K562 (cell line): ENCODE data around the gene FGGY. TPM values are rescaled to one million over a fixed set of nuclear protein-coding genes. Genes with fewer than 3 reads are reported as not detected.

Source experiments
- ATAC-seq: fragments of 200-7000 bp; cut with Tn5 transposase; 3 replicates; pipeline ENCODE4 v1.9.1; 2020; ENCODE audit warnings: moderate library complexity
- BruUV-seq: library from RNA; stranded (reverse); fragments of 400-500 nt; replicated peaks from 2 replicates; lab custom pipeline; 2021; lab: Mats Ljungman, UMichigan
- CTCF ChIA-PET: fragments of 300-600 bp; formaldehyde crosslinking; extraction: SDS; loops from one replicate; lab custom pipeline; 2021; ENCODE audit warnings: low intra/inter-chr PET ratio; lab: Yijun Ruan, JAX
- POLR2A ChIA-PET: fragments of 300-600, 350-650 bp; sonication (Branson Sonifier 250); formaldehyde crosslinking; extraction: SDS; loops from one replicate; lab custom pipeline; 2021; ENCODE audit warnings: antibody characterized with exemption, inconsistent platforms; lab: Yijun Ruan, JAX
- DNase-seq, 4 experiments: peaks; one replicate each; pipeline versions ENCODE4 v3.0.0 to v3.0.0-alpha.2; 2011 to 2018; ENCODE audit warnings: low spot score in 3 of 4, mixed read lengths in 3 of 4; ENCODE audit errors: extremely low read depth in 1 of 4
- FAIRE-seq: peaks from 2 replicates; lab custom pipeline; 2011; peaks lifted over from hg19 to GRCh38; lab: Jason Lieb, UNC
- H2AFZ ChIP-seq: 2 replicates; pipeline ENCODE4 v1.6.0; 2011; ENCODE audit warnings: low read depth, low read length, control low read depth, inconsistent platforms
- H3K27ac ChIP-seq: fragments of 200-600 bp; 3 replicates; pipeline ENCODE4 v1.8.0; 2011; ENCODE audit warnings: low read depth, mild to moderate bottlenecking, control low read depth, inconsistent platforms, low read length, moderate library complexity, mixed read lengths; ENCODE audit errors: extremely low read depth
- H3K27me3 ChIP-seq, 2 experiments: fragments of 300-600 bp in 1 of 2; 2 replicates in 1 of 2; 3 replicates in 1 of 2; pipeline versions ENCODE4 v1.6.0 to v1.8.0; 2011; ENCODE audit warnings: inconsistent platforms in 2 of 2, low read length in 2 of 2, mild to moderate bottlenecking in 1 of 2, mixed read lengths in 1 of 2, moderate library complexity in 1 of 2; ENCODE audit not compliant: control insufficient read depth in 2 of 2, insufficient read depth in 2 of 2
- H3K36me3 ChIP-seq: fragments of 300-600 bp; 3 replicates; pipeline ENCODE4 v1.8.0; 2011; ENCODE audit warnings: mild to moderate bottlenecking, low read length, inconsistent platforms; ENCODE audit not compliant: control insufficient read depth, insufficient read depth
- H3K4me1 ChIP-seq, 2 experiments: fragments of 200-600 bp in 1 of 2; replicated peaks in 1 of 2; 2 replicates in 1 of 2; 3 replicates in 1 of 2; pipeline versions ENCODE4 v1.5.1 to v1.8.0; 2011; ENCODE audit warnings: inconsistent platforms in 2 of 2, low read length in 2 of 2, mild to moderate bottlenecking in 1 of 2, mixed read lengths in 1 of 2, moderate library complexity in 1 of 2; ENCODE audit not compliant: control insufficient read depth in 2 of 2, insufficient read depth in 2 of 2
- H3K4me2 ChIP-seq: 2 replicates; pipeline ENCODE4 v1.6.1; 2011; ENCODE audit warnings: low read length, control low read depth, inconsistent platforms, mixed read lengths; ENCODE audit not compliant: insufficient read depth
- H3K4me3 ChIP-seq: fragments of 200-600 bp; sonication (generic), shearing (Covaris generic); 2 replicates; pipeline ENCODE4 v1.5.1; 2016; ENCODE audit warnings: control low read depth, inconsistent platforms
- H3K79me2 ChIP-seq: fragments of 200-600 bp; 3 replicates; pipeline ENCODE4 v1.8.0; 2011; ENCODE audit warnings: low read length, inconsistent platforms; ENCODE audit not compliant: control insufficient read depth, insufficient read depth
- H3K9ac ChIP-seq, 2 experiments: 2 replicates each; pipeline versions ENCODE4 v1.6.0 to v1.6.1; 2011; ENCODE audit warnings: low read depth in 2 of 2, low read length in 2 of 2, control low read depth in 1 of 2, inconsistent platforms in 1 of 2, mild to moderate bottlenecking in 1 of 2, mixed read lengths in 1 of 2; ENCODE audit not compliant: insufficient read depth in 1 of 2
- H3K9me1 ChIP-seq: one replicate; pipeline ENCODE4 v1.6.0; 2011; ENCODE audit warnings: inconsistent platforms, mild to moderate bottlenecking, low read length, moderate library complexity; ENCODE audit not compliant: control insufficient read depth, insufficient read depth
- H3K9me3 ChIP-seq: replicated peaks from 2 replicates; pipeline ENCODE4 v1.5.1; 2011; ENCODE audit warnings: low read depth, low read length, inconsistent platforms; ENCODE audit not compliant: control insufficient read depth, insufficient read depth
- H4K20me1 ChIP-seq: replicated peaks from 2 replicates; pipeline ENCODE4 v1.6.1; 2011; ENCODE audit warnings: low read length, inconsistent platforms, mixed read lengths; ENCODE audit not compliant: control insufficient read depth, insufficient read depth
- CBX3 ChIP-seq, 2 experiments: IDR thresholded peaks; 1 replicate in 1 of 2; 2 replicates in 1 of 2; pipeline ENCODE4 v1.6.1; 2012; ENCODE audit warnings: inconsistent platforms in 2 of 2, low read length in 2 of 2, borderline replicate concordance in 1 of 2, control low read depth in 1 of 2
- E2F3 ChIP-seq: fragments of 250-450 bp; sonication (Bioruptor Pico); IDR thresholded peaks from 2 replicates; pipeline ENCODE4 v1.4.0; 2020; ENCODE audit warnings: mild to moderate bottlenecking
- FUS ChIP-seq: fragments of 200-400 bp; formaldehyde crosslinking; optimal IDR thresholded peaks from 2 replicates; pipeline ENCODE3; 2017; ENCODE audit warnings: low read depth, low read length
- GTF3C2 ChIP-seq: IDR thresholded peaks from 3 replicates; pipeline ENCODE4 v1.6.1; 2011; ENCODE audit warnings: borderline replicate concordance, mild to moderate bottlenecking, moderate library complexity; ENCODE audit not compliant: insufficient read length; ENCODE audit errors: extremely low read depth
- HDAC6 ChIP-seq: IDR thresholded peaks from 2 replicates; pipeline ENCODE4 v1.6.1; 2012; ENCODE audit warnings: low read depth, mild to moderate bottlenecking, control low read depth, inconsistent platforms, low read length, moderate library complexity
- HLTF ChIP-seq: fragments of 450-650 bp; IDR thresholded peaks from 2 replicates; pipeline ENCODE4 v1.6.1; 2016
- KDM4B ChIP-seq, 2 experiments: fragments of 450-650 bp in 1 of 2; sonication (generic) in 1 of 2; IDR thresholded peaks; 2 replicates each; pipeline ENCODE4 v1.6.1; 2016 to 2017; ENCODE audit warnings: borderline replicate concordance in 2 of 2, antibody characterized with exemption in 1 of 2, low read depth in 1 of 2, mild to moderate bottlenecking in 1 of 2
- LCOR ChIP-seq: sonication (generic); formaldehyde crosslinking; IDR thresholded peaks from 2 replicates; pipeline ENCODE4 v1.8.0; 2022; ENCODE audit warnings: mild to moderate bottlenecking, missing genetic modification reagents
- NCOR1 ChIP-seq: fragments of 450-650 bp; IDR thresholded peaks from 2 replicates; pipeline ENCODE4 v1.6.1; 2016; ENCODE audit warnings: mild to moderate bottlenecking, moderate library complexity
- NFIC ChIP-seq: fragments of 450-650 bp; IDR thresholded peaks from 2 replicates; pipeline ENCODE4 v1.6.1; 2017; ENCODE audit warnings: mild to moderate bottlenecking, inconsistent platforms
- PBX2 ChIP-seq, 2 experiments: IDR thresholded peaks in 1 of 2; conservative IDR thresholded peaks in 1 of 2; 2 replicates each; pipeline ENCODE4 v1.6.1; 2016; ENCODE audit warnings: low read depth in 2 of 2, mild to moderate bottlenecking in 1 of 2, missing compliant biosample characterization in 1 of 2, missing genetic modification characterization in 1 of 2, moderate library complexity in 1 of 2
- PHB ChIP-seq: fragments of 250-450 bp; sonication (Bioruptor Pico); IDR thresholded peaks from 2 replicates; pipeline ENCODE4 v1.5.0; 2021
- RBM14 ChIP-seq: fragments of 200-400 bp; formaldehyde crosslinking; IDR thresholded peaks from 2 replicates; pipeline ENCODE4 v1.6.1; 2018; ENCODE audit warnings: low read depth, mild to moderate bottlenecking, low read length, moderate library complexity, borderline replicate concordance; ENCODE audit not compliant: insufficient read depth
- SREBF2 ChIP-seq: sonication (generic); formaldehyde crosslinking; IDR thresholded peaks from 2 replicates; pipeline ENCODE4 v1.4.0; 2020; ENCODE audit warnings: mild to moderate bottlenecking, missing genetic modification reagents
- YY1 ChIP-seq, 3 experiments: IDR thresholded peaks; 2 replicates each; pipeline ENCODE4 v1.6.1; 2011; ENCODE audit warnings: low read length in 2 of 3, mild to moderate bottlenecking in 2 of 3, moderate library complexity in 2 of 3, borderline replicate concordance in 1 of 3, control low read depth in 1 of 3, low read depth in 1 of 3; ENCODE audit not compliant: insufficient read depth in 3 of 3, insufficient replicate concordance in 2 of 3, control insufficient read depth in 1 of 3, insufficient read length in 1 of 3; ENCODE audit errors: extremely low read depth in 1 of 3
- ZNF696 ChIP-seq: fragments of 250-450 bp; sonication (Bioruptor Pico); conservative IDR thresholded peaks from 2 replicates; pipeline ENCODE4 v1.4.0; 2020; ENCODE audit warnings: mild to moderate bottlenecking, moderate library complexity
- WGBS: fragments of 100-300 bp; shearing (Covaris generic); methylation state at CpG from one replicate; pipeline ENCODE4 v1.1.6; 2016; ENCODE audit warnings: low coverage, mixed read lengths; ENCODE audit not compliant: insufficient coverage; ENCODE audit errors: missing lambda C conversion rate; 5-methylcytosine and 5-hydroxymethylcytosine counted together
- in situ Hi-C: fragments of 300-500 bp; cut with MboI; formaldehyde crosslinking; loops from 4 replicates; pipeline ENCODE4 v1.15.0; 2018; ENCODE audit warnings: inconsistent platforms, mixed read lengths
- intact Hi-C: fragments of 100-400 bp; cut with micrococcal nuclease; formaldehyde crosslinking; loops from 2 replicates; pipeline ENCODE4 v1.14.2; 2022
- polyA plus RNA-seq, 8 experiments: library from polyadenylated mRNA; depleted of rRNA in 4 of 8; stranded (reverse) in 5 of 8; unstranded in 3 of 8; fragments of >200 nt; fragmentation: Nextera tagmentation in 2 of 8; fragmentation: Illumina TruSeq in 1 of 8; extraction: Ambion mirVana in 2 of 8; extraction: Trizol in 1 of 8; gene quantifications; 2 replicates each; pipeline versions ENCODE4 v1.2.1 to v1.2.3, GENCODE V29; 2011 to 2014; ENCODE audit warnings: inconsistent platforms in 1 of 8, missing spikeins in 1 of 8
- total RNA-seq, 7 experiments: library from RNA; depleted of rRNA in 6 of 7; stranded (reverse); fragments of >200 nt in 6 of 7; fragmentation: Illumina TruSeq in 2 of 7; extraction: Trizol in 2 of 7; gene quantifications; 2 replicates each; pipeline versions ENCODE4 v1.2.1 to v1.2.3, GENCODE V29; 2011 to 2021; ENCODE audit warnings: low replicate concordance in 1 of 7

The FGGY gene
- total and polyA plus RNA-seq, 9 of the 15 experiments (the other 6 are each of a cell fraction or from before 2014, with no cell fraction given) = 9.7 to 19.2 (median 12.6) TPM

GRCh38 chr1:59670662-59671061 lies 373.8 kb downstream of the FGGY start:
- no peak overlapping the region for H3K9ac ChIP-seq
- H3K9me1 ChIP-seq = no peaks in the 10 kb centered on the region
- TF ChIP-seq ZNF696 (CRISPR knock-in tag) (no peak), HLTF (no peak), YY1 (IDR thresholded peaks at IDR 0.05; ENCODE audit: borderline replicate concordance in 1 of 3, control insufficient read depth in 1 of 3, extremely low read depth in 1 of 3, insufficient read depth in 3 of 3, insufficient read length in 1 of 3, insufficient replicate concordance in 2 of 3, low read depth in 1 of 3, low read length in 2 of 3) (no peak), NFIC (no peak), NCOR1 (no peak), PHB (CRISPR knock-in tag) (no peak), LCOR (CRISPR knock-in tag) (no peak), CBX3 (IDR thresholded peaks at IDR 0.05; ENCODE audit: borderline replicate concordance in 1 of 2, low read length in 2 of 2) (no peak), HDAC6 (no peak), KDM4B (IDR thresholded peaks at IDR 0.05; ENCODE audit: borderline replicate concordance in 2 of 2, low read depth in 1 of 2) (no peak), PBX2 (CRISPR knock-in tag; IDR thresholded peaks at IDR 0.05; ENCODE audit: low read depth) (no peak), PBX2 (tag; conservative IDR thresholded peaks at IDR 0.05; ENCODE audit: low read depth) (no peak), RBM14 (no peak), FUS (no peak), SREBF2 (CRISPR knock-in tag) (no peak), E2F3 (CRISPR knock-in tag) (no peak), GTF3C2 (no peak)
- no peak overlapping the region for H3K4me2 ChIP-seq
- ATAC-seq (no peak), FAIRE-seq (no peak), DNase-seq (no peak)
- no TSS peak for BruUV-seq
- no peaks in the 10 kb centered on the region for H3K4me1 ChIP-seq
- CTCF ChIA-PET = no interaction called here
- intact Hi-C loops (no loop called here), in situ Hi-C loops (no loop called here)
- no peaks in the 10 kb centered on the region for H4K20me1 ChIP-seq
- WGBS = 20% methylated on average over 1 of the region's 1 CpG
- no peak overlapping the region for H3K27ac ChIP-seq
- H2AFZ ChIP-seq = no peak overlapping the region
- H3K36me3 ChIP-seq = no peaks in the 10 kb centered on the region
- no peaks in the 10 kb centered on the region for H3K9me3 ChIP-seq
- no peaks in the 10 kb centered on the region for H3K79me2 ChIP-seq
- POLR2A ChIA-PET = no interaction called here
- peaks cover 6% of the 10 kb centered on the region in 2 experiments; a peak in 4 of 5 replicates for H3K27me3 ChIP-seq
- no peak overlapping the region for H3K4me3 ChIP-seq
